Activated CD8-positive, alpha-beta memory T cell treated with anti-CD3 and anti-CD28 coated beads for 48 hours (primary cell): ENCODE measurements around the gene SLC39A8.

Experiments used
- DNase-seq, 3 experiments: peaks; one replicate each; pipeline ENCODE4 v3.0.0-alpha.2; 2020; ENCODE audit warnings: low read depth in 2 of 3, low spot score in 2 of 3

SLC39A8 gene

DNA sequence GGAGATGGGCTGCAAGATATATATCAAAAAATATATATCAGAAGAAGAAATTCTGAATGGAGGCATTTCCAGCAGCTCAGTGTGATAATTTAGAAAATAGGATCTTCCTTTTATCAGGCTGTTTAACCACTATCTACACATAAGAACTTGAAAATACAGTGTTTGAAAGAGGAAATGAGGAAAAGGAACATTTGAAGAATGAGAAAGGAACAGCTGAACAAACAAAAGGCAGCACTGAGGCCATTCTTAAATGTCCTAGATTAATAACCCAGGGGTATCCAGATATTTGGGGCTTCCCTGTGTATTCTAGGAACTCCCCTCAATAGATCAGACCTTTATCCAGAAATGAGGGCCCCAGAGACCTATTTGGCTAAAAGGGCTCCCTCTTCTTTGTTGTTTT is 4.1 kb downstream of the SLC39A8 start:
- DNase-seq = no peak

DNA sequence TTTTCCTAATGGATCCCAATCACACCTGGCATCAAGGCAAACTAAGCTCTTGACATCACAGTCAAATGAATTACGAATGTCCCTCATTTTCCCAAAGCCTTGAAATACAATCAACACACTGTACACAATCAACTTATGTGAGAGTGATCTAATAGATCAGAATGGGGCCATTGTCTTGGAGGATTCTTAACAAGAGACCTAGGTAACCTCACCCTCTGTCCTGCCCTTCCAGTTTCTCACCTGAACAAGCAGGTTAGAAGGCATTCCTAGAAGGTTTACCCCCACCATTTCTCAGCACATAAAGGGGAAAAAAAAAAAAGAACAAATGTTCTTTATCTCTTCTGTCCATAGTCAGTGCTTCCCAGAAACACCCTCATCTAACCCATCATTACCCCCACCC is 6.3 kb downstream of the SLC39A8 start:
- no peak for DNase-seq

DNA sequence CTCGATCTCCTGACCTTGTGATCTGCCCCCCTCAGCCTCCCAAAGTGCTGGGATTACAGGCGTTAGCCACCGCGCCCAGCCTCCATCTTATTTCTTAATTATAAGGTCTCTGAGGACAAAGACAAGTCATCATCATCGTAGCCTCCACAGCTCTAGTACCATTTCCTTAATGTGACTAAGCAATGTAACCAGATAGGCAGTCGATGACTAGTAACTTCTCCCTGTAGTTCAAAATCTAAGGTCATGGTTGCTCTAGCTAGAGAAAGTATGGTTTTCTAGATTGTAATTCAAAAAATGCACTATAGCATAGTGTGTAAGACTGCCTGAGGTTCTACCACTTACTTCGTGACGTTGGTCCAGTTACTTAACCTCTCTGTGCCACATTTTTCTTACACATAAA is 6.9 kb downstream of the SLC39A8 start:
- DNase-seq = no peak

DNA sequence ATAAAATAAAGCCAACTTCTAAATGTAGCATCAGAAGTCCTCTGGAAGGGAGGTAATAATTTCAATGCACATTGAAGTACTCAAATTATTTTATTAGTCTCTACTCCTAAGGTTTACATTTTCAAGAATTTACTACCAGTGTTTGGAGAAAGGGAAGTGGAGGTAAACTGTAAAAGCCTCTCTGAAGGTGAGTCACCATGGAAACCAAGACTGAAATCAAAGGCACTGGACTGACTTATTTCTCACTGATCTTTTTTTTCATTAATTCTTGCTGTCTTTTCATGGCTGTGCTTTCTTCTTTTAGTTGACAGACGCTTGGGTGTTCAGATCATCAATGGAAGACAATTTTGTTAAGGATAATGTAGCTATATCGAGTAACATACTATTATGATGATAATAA is 9.7 kb downstream of the SLC39A8 start:
- no peak for DNase-seq

DNA sequence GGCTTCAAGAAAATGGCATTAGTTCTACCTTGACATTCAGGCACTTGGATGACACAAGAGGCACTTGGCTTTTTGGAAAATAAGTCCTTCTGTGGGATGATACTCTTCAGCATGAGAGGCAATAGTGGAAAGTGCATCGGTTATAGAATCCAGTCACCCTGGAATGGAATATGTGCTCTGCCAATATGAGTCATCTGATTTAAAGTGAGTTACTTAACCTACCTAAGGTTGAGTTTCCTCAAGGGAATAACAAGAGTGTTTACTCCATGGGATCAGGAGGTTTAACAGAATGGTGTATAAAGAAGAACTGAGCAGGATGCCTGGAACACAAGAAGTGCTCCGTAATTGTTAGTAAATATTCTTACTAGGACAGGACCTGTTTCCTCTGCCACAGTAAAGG is 10.7 kb downstream of the SLC39A8 start:
- DNase-seq = no peak

DNA sequence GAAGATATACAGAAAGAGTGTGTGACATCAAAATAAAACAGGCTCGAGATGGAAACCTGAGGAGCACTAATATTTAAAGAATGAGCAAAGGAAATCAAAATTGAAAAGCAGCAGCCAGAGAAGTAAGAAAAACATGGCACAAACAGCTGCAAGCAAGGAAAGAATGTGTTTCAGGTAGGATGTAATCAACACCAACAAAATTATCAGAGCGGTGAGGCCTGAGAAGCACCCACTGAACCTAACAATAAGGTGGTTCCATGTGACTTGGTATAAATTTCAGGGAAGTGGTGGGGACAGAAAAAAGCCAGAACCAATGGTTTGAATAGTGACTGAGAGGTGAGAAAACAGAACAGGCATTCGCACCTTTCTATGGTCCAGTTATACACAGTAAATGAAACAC is 11.5 kb downstream of the SLC39A8 start:
- no peak for DNase-seq

DNA sequence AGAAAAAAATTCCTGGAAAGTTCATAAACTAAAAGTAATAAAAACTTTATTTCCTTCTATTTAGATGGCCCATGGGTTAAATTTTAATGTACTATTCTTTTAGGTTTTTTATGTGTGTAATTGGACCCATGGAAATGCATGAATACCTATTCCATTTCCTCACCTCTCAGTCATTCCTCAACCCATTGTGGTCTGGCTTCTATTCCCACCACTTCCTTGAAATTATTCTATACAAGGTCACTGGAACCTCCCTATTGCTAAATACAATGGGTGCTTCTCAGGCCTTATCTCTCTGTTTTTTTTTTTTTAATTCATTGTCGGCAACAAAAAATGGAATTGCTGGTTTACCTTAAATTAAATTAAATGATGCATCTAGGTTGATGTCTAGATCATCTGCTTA is 17.2 kb downstream of the SLC39A8 start:
- no peak for DNase-seq

DNA sequence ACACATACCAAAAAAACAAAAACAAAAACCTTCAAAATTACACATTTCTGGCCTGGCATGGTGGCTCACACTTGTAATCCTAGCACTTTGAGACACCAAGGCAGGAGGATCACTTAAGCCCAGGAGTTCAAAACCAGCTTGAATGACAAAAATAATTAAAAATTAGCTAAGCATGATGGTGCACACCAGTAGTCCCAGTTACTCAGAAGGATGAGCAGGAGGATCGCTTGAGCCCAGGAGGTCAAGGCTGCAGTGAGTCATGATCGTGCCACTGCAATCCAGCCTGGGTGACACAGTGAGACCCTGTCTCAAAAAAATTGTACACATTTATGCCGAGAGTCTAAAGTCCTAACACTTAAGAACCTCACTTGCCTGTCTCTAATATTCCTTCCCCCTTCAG is 18.3 kb downstream of the SLC39A8 start:
- no peak for DNase-seq

DNA sequence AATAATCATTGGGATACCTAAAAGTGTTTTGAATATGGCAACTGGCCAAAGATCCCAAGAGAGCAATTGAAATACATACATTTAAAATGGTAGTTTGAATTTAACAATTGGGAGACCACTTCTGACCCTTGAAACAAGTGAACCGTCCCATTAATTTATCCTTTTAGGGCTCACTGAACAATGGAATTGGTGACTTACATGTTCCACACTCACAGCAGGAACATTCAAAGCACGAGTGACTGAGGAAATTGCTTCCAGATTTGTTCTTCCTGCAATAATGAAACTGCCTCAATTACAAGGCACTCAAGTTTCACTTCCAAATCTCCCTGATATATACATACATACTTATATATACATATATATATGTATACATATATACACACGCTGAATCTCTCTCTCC is 20.6 kb downstream of the SLC39A8 start:
- DNase-seq = no peak

DNA sequence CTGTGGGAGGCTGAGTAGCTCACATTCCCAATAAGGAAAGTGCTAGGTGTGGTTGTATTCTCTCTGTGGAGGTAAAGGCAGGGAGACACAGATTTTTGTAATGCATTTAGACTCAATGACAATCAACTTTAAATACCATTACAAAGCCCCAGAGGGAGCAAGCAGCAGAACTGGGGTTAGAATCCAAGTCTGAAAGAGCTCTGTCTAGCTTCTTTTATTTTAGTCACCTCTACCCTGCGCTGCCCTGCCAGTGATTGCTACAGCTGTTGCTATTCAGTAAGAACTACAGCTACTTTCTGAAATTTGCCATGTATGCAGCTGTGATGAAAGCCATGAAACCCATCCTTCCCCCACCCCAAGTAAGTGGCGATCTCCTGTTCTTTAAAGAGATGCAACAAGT is 22.5 kb downstream of the SLC39A8 start:
- no peak for DNase-seq

DNA sequence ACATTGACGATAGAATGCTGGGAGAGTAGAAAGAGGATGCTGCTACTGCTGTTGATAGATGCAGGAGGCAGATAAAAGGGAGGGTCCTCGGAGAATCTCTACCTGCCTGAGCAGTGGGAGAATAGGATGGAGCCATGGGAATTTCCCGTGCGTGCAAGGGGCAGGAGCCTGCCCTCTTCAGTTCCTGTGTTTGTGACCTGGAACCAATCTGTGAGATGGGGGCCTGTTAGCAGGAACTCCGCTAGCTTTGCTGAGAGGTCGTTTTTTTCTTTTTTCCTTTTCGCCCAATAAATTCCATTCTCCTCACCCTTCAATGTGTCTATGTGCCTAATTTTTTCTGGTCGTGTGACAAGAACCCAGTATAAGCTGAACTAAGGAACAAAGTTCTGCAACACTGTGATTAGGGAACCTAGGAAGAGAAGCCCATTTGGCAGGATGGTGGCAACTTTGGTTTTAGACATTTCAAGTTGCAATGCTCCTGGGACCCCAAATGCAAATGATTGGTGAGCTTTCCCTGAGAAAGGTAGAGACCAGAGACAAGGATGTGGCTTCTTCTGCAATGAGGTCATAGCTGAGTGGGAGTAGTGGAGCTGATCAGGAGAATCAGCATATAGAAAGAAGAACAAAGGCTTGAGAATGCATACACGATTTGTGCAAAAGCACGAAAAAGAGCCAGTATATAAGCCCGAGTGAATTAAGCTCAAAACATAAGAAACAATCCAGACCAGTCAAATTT is 23.9 kb downstream of the SLC39A8 start:
- DNase-seq = no peak

DNA sequence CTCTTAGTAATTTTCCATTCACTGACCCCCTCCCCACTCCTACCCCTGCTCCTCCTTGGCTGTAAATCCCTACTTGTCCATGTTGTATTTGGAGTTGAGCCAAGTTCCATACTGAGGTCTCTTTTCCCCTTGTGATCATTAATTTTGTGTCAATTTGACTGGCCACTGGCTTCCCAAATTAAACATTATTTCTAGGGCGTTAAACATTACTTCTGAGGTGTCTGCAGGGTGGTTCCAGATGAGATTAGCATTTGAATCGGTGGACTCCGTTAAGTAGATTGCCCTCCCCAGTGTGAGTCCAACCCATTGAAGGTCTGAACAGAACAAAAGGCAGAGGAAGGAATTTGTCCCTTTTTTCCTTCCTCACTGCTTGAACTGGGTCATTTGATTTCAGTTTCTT is 25.7 kb downstream of the SLC39A8 start:
- no peak for DNase-seq

DNA sequence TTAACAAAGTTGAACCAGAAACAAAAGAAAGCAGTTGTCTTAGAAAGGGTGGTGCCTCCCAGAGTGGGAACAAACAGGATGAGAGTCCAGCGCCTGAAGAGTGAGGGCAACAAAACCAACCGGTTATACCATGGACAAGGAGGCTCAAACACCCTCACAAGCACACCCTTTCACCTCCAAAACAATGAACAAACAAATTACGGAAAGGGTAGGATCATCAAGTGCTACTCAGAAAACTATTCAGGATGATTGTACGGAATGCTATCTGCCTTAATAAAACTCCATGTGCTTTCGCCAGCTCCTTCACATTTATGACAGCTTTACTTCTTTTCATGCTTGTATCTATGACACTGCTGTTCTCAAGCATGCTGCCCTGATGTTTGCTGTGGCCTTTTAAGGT is 26.8 kb downstream of the SLC39A8 start:
- DNase-seq = no peak

DNA sequence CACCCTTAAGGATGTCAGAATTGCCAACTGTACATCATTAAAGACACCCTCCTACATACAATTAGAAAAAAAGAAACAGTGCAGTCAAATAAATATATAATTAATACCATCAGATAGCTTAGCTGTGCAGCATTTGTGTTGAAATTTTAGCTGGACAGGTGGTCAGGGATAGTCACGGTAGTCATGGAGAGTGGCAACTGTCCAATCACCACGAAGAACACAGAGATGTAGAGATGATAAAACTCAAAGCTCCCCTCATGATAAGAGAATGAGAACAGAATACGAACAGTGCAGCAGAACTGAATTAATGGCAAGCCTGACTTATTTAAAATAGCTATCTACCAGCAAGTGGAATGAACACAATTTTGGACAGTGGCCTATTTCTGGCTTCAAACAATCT is 27.2 kb downstream of the SLC39A8 start:
- DNase-seq = no peak

DNA sequence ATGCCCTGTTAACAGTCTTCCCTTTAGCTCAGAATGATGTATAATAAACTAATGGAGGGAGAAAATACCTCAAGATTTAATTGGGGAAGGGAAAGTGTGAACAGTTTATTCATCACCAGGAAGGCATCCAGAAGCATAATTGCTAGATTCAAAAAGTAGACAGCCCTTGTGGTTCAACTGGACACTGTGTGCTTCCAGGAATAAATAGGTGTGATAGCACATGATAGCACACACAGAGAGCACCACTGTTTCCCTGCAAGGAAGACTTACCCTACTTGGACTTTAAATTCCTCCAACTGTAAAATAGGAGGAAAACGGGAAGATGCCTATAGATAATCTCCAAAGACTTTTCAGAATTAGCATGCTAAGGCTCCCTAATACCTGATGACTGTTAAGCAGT is 27.8 kb downstream of the SLC39A8 start:
- DNase-seq = no peak

DNA sequence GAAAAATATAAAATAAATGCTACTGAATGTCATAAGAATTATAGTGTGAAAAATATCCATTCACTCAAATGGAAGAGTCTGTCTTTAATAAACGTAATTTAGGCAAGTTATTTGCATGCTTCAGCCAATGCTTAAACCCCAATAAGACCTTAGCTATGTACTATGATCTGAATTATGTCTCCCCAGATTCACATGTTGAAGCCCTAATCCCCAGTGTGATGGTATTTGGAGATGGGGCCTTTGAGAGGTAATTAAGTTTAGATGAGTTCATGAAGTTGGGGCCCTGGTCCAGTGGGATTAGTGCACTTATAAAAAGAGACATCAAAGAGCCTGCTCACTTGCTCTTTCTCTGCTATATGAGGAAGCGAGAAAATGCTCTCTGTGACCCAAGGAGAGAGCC is 28.7 kb downstream of the SLC39A8 start:
- no peak for DNase-seq

DNA sequence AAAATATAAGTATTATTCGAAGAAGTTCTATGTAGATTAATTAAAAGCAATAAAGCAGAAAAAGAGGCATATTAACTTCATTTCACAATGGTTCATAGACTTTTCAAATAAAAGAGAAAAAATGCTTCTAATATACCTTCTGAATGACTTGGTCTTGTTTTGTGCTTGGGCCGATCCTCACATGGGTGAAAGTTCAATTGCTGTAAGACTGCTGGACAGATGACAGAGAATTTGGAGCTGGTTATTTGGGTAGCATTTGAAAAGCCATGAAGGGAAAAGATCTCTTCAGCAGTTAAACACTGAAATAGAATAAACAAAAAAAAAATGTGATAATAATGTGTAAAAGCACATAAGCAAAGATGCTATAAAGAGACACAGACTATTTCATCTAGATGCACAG is 29.8 kb downstream of the SLC39A8 start:
- DNase-seq = no peak

DNA sequence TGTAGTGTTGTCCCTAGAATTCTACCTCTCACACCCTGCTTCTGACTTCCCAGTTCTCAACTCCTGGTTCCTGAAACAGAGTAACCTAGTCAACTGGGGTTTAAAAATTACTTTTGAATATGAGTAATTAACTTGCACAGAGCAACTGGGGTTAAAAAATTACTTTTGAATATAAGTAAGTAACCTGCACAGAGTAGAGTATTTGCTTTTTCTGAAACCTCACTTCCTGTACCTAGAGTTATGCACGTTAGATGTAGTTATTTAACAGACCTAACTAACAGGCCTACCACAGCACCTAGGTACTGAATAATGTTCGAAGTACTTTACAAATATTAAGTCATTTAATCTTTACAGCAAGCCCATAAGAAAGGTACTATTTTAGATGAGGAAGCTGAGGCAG is 32.9 kb downstream of the SLC39A8 start:
- DNase-seq = no peak

DNA sequence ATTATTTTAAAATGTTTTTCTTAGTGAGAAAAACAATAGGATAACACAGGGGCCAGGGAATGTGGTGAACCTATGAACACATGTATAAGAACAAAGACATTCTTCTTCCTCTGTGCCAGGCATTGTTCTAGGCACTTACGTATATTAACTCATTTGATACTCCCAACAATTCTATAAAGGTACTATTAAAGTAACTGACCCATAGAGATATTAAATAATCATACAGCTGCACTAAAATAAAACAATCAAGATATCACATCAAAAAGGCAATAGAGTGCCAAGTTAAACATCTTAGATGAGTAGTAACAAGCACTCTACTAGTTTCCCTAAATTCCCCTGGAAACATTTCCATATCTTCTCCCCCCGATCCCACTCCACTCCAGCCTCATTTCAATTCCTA is 33.4 kb downstream of the SLC39A8 start:
- DNase-seq = no peak

DNA sequence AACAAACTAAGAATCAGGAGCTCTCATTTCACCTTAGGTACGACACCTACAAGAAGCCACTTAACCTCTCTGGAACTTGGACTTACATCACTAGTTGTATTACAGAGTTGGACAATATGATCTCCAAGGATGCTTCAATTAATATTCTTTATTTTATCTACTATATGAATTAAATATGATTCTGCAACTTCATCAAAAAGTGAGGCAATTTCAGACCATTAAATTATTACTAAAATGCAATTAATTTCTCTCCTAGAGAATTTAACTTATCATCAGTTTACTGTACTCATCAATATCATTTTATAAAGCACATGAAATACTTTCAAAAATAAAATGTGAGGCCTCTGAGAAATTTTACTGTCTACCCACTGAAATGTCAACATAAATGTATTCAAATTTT is 33.9 kb downstream of the SLC39A8 start:
- no peak for DNase-seq

DNA sequence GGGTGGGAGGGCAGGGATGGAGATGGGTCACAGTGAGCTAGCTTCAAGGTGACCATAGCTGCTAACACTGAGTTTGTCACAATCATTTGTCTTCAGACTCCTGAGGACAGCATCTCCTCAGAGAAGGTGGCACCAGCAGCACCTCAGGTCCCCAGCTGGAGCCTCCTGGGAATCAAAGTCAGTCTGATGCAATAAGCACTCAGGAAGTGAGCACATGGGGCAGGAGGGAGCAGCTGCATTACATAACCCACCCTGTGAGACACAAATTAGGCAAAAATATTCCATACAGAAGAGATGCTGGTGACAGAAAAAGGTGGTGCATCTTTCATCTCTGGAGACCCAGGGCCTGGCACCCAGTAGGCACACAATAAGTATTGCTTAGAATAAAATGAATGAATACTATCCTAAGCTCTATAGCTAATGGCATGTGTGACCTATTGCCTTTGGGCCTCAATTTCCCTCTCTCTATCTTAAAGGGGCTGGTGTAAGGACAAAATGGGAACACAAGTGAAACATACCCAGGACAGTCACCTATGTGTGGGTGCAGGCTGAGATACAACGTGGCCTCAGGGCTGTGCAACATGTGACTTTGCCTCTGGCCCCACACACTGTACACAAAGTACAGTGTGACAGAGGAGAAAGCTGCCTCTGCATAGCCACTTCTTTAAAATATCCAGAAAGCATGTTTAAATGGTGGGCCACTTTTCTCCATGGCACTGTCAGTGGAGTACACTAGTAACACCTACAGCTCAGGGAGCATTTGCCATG is 37.1 kb downstream of the SLC39A8 start:
- no peak for DNase-seq

DNA sequence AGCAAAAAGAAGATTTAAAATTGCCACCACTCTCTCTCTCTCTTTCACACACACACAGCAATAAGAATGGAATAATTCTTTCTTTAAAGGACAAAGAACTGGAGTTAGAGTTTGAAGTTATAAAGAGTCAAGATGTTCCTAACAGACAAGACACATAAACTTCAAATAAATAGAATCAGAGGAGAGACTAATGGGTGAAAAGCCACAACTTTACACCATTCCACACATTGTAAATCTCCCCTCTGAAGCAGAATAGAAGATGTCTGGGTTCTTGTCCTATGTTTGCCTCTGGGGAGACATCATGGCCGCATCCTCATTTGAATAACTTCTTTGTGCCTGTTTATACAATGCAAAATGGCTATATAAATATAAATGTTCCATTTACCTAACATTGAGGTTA is 39.6 kb downstream of the SLC39A8 start:
- no peak for DNase-seq

DNA sequence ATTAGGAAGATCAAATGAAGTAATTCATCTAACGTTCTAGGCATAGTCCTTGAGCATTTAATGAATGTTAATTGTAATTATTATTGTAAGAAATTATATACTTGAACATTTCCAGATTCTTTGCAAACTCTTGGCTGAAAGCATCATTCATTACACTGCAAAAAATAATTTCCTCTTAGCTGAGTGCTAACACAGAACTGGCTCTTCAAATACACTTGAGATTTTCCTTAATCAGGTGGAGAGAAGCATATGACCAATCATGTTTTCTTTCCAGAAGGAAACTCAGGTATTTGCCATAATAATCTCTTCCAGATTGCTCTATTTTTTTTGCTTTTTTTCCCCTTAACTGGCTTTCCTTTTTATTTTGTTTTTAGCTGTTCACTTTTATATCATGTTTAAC is 42.5 kb downstream of the SLC39A8 start:
- DNase-seq = no peak
